Activated CD8-positive, alpha-beta T cell treated with anti-CD3 and anti-CD28 coated beads for 36 hours (primary cell): ENCODE data around the gene PATJ. TPM values are rescaled to one million over a fixed set of nuclear protein-coding genes. Genes with fewer than 3 reads are reported as not detected.

Experiments used
- ATAC-seq: fragments of 200-7000 bp; cut with Tn5 transposase; one replicate; pipeline ENCODE4 v1.10.0; 2021; ENCODE audit warnings: mild to moderate bottlenecking, moderate library complexity
- CTCF ChIA-PET: fragments of 350-600 bp; sonication (Branson Sonifier 250); formaldehyde crosslinking; loops from one replicate; lab custom pipeline; 2021; ENCODE audit warnings: antibody characterized with exemption; lab: Charles Lee
- POLR2A ChIA-PET: fragments of 350-600 bp; sonication (Branson Sonifier 250); formaldehyde crosslinking; loops from one replicate; lab custom pipeline; 2021; ENCODE audit warnings: antibody characterized with exemption; lab: Charles Lee
- DNase-seq: peaks from one replicate; pipeline ENCODE4 v3.0.0-alpha.2; 2020
- H3K27ac Mint-ChIP-seq: one replicate; pipeline ENCODE4 v1.8.0; 2021; ENCODE audit warnings: mild to moderate bottlenecking, mixed read lengths
- H3K27me3 Mint-ChIP-seq: one replicate; pipeline ENCODE4 v1.8.0; 2021; ENCODE audit warnings: mixed read lengths
- H3K36me3 Mint-ChIP-seq: one replicate; pipeline ENCODE4 v1.8.0; 2021; ENCODE audit warnings: low read depth, mixed read lengths
- H3K4me1 Mint-ChIP-seq: one replicate; pipeline ENCODE4 v1.8.0; 2021; ENCODE audit warnings: low read depth, mixed read lengths
- H3K4me3 Mint-ChIP-seq: one replicate; pipeline ENCODE4 v1.8.0; 2021; ENCODE audit warnings: mild to moderate bottlenecking, moderate library complexity, mixed read lengths
- H3K9me3 Mint-ChIP-seq: one replicate; pipeline ENCODE4 v1.8.0; 2021; ENCODE audit warnings: mixed read lengths
- CTCF ChIP-seq: fragments of 200-600 bp; IDR thresholded peaks from one replicate; pipeline ENCODE4 v1.8.0; 2022; ENCODE audit warnings: antibody characterized with exemption, mild to moderate bottlenecking
- intact Hi-C: fragments of 100-400 bp; cut with micrococcal nuclease; formaldehyde crosslinking; loops from one replicate; pipeline ENCODE4 v1.10.0; 2022
- total RNA-seq, 2 experiments: library from RNA; stranded (reverse); gene quantifications; one replicate each; pipeline ENCODE4 v1.2.3, GENCODE V29; 2021

Gene PATJ
- total RNA-seq, 2 experiments from 2014 or later: 8.1 to 9.2 TPM

DNA sequence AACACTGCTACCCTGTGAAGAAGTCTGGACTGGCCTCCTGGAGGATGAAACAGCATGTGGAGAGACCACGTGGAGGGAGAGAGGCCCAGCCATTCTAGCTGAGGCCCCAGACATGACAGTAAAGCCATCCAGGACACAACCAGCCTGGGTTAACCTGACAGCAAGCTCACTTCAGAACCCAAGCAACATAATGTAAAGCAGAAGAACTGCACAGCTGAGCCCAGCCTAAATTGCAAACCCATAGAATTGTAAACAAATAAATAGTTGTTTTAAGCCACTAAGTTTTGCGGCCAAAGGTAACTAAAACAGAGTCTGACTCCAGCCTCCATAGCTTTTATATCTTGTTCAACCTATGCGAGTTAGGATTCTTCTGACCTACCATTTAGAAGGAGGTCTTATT, 355.2 kb downstream of the PATJ start:
- no peak overlapping the region for H3K4me3 Mint-ChIP-seq
- no peak overlapping the region for H3K27ac Mint-ChIP-seq
- ChIA-PET POLR2A (no interaction called here), CTCF (interaction anchor here (1.1 to 5.9 kb wide), 2 partner anchors 14 to 23 kb away, joined by 3 to 26 read pairs; no protein-coding TSS in a partner anchor)
- intact Hi-C loops: no loop called here
- DNase-seq (no peak), ATAC-seq (no peak)
- TF ChIP-seq CTCF: no peak
- H3K4me1 Mint-ChIP-seq: no peaks in the 10 kb centered on the region
- peaks cover 4% of the 10 kb centered on the region for H3K9me3 Mint-ChIP-seq
- no peaks in the 10 kb centered on the region for H3K27me3 Mint-ChIP-seq
- H3K36me3 Mint-ChIP-seq: peaks cover 14% of the 10 kb centered on the region

GRCh38 chr1:62100442-62100841, 358.2 kb downstream of the PATJ start:
- no peak for DNase-seq
- intact Hi-C loops: no loop called here
- no peak for TF ChIP-seq CTCF
- peaks cover 4% of the 10 kb centered on the region for H3K9me3 Mint-ChIP-seq
- POLR2A ChIA-PET: no interaction called here
- H3K36me3 Mint-ChIP-seq: peaks cover 14% of the 10 kb centered on the region
- H3K27me3 Mint-ChIP-seq: no peaks in the 10 kb centered on the region
- ATAC-seq: no peak
- H3K4me3 Mint-ChIP-seq: no peak overlapping the region
- no peaks in the 10 kb centered on the region for H3K4me1 Mint-ChIP-seq
- CTCF ChIA-PET: no interaction called here
- no peak overlapping the region for H3K27ac Mint-ChIP-seq

DNA sequence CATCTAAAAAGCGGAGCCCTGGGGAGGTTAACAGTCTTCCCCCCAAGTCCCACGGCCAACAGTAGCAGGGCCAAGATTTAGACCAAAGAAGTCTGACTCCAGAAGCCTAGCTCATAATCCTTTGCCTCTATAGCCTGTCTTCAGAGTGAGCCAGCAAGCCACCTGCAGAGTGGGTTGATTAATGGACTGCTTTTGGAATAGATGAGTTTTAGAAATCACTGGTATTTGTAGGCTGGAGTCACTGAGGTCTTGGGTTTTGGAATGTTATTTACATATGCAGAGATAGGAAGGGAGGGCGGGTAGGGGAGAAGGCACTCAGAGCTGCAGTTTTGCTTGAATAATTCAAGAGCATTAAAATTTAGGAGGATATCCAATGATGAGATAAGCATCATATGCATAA, 361.6 kb downstream of the PATJ start:
- CTCF ChIA-PET: interaction anchor here (0.9 kb wide), 1 partner anchor 12 kb away, joined by 4 read pairs; no protein-coding TSS in a partner anchor
- intact Hi-C loops: no loop called here
- ATAC-seq (no peak), DNase-seq (no peak)
- Mint-ChIP-seq H3K27ac (no peak overlapping the region), H3K4me1 (no peaks in the 10 kb centered on the region), H3K36me3 (peaks cover 3% of the 10 kb centered on the region), H3K9me3 (peaks cover 2% of the 10 kb centered on the region), H3K4me3 (no peak overlapping the region), H3K27me3 (no peaks in the 10 kb centered on the region)
- POLR2A ChIA-PET: no interaction called here
- TF ChIP-seq CTCF: no peak

GRCh38 chr1:62107923-62108322, 365.6 kb downstream of the PATJ start:
- Mint-ChIP-seq H3K36me3 (peaks cover 2% of the 10 kb centered on the region), H3K27ac (no peak overlapping the region), H3K27me3 (no peaks in the 10 kb centered on the region), H3K4me1 (no peaks in the 10 kb centered on the region), H3K9me3 (no peaks in the 10 kb centered on the region), H3K4me3 (no peak overlapping the region)
- no peak for DNase-seq
- TF ChIP-seq CTCF: no peak
- ChIA-PET POLR2A (no interaction called here), CTCF (interaction anchor here (1.3 kb wide), 1 partner anchor 25 kb away, joined by 4 read pairs; no protein-coding TSS in a partner anchor)
- intact Hi-C loops: no loop called here
- ATAC-seq: no peak

GRCh38 chr1:62109124-62109523, 366.8 kb downstream of the PATJ start:
- H3K9me3 Mint-ChIP-seq: no peaks in the 10 kb centered on the region
- H3K4me3 Mint-ChIP-seq: no peak overlapping the region

More at GRCh38 chr1:62109124-62109523, 366.8 kb downstream of the PATJ start:
- no peak for TF ChIP-seq CTCF
- H3K4me1 Mint-ChIP-seq: no peaks in the 10 kb centered on the region
- ATAC-seq (no peak), DNase-seq (no peak)
- intact Hi-C loops: no loop called here
- peaks cover 2% of the 10 kb centered on the region for H3K36me3 Mint-ChIP-seq
- CTCF ChIA-PET: no interaction called here
- POLR2A ChIA-PET: no interaction called here
- H3K27ac Mint-ChIP-seq: no peak overlapping the region
- no peaks in the 10 kb centered on the region for H3K27me3 Mint-ChIP-seq
